Activated naive CD8-positive, alpha-beta T cell treated with anti-CD3 and anti-CD28 coated beads, Interleukin-2, amount 10 ng/mL, durations not matched to agents 7 days and 5 days (primary cell): ENCODE results near the gene ZNF782. TPM values are rescaled to one million over a fixed set of nuclear protein-coding genes. Genes with fewer than 3 reads are reported as not detected.
A peak's percentile ranks its signal among the peaks of the same experiment; 100 is the strongest.
"Not testable (repeated sequence)": the region's sequence is repeated elsewhere in the genome, so short reads cannot be mapped to it uniquely, and the experiment has no call there.

ENCODE experiments used
- ATAC-seq: fragments of 150-1000 bp; cut with Tn5 transposase; one replicate; pipeline ENCODE4 v1.10.0; 2021; ENCODE audit warnings: low read depth, moderate library complexity
- POLR2A ChIA-PET: fragments of 350-600 bp; sonication (Branson Sonifier 250); formaldehyde crosslinking; loops from one replicate; lab custom pipeline; 2021; ENCODE audit warnings: antibody characterized with exemption; lab: Charles Lee
- DNase-seq: peaks from one replicate; pipeline ENCODE4 v3.0.0; 2021
- H3K27ac Mint-ChIP-seq: one replicate; pipeline ENCODE4 v1.8.0; 2022; ENCODE audit warnings: mild to moderate bottlenecking, mixed read lengths
- H3K27me3 Mint-ChIP-seq: one replicate; pipeline ENCODE4 v1.8.0; 2022; ENCODE audit warnings: mild to moderate bottlenecking, moderate library complexity, mixed read lengths
- H3K36me3 Mint-ChIP-seq: one replicate; pipeline ENCODE4 v1.8.0; 2021; ENCODE audit warnings: mild to moderate bottlenecking, mixed read lengths
- H3K4me1 Mint-ChIP-seq: one replicate; pipeline ENCODE4 v1.8.0; 2021; ENCODE audit warnings: mixed read lengths
- H3K4me3 Mint-ChIP-seq: one replicate; pipeline ENCODE4 v1.8.0; 2022; ENCODE audit warnings: mild to moderate bottlenecking, moderate library complexity, mixed read lengths
- H3K9me3 Mint-ChIP-seq: one replicate; pipeline ENCODE4 v1.8.0; 2021; ENCODE audit warnings: mixed read lengths
- total RNA-seq, 2 experiments: library from RNA; stranded (reverse); gene quantifications; one replicate each; pipeline ENCODE4 v1.2.3, GENCODE V29; 2021

The ZNF782 gene
- total RNA-seq, 2 experiments from 2014 or later: 5.4 to 6.2 TPM

DNA sequence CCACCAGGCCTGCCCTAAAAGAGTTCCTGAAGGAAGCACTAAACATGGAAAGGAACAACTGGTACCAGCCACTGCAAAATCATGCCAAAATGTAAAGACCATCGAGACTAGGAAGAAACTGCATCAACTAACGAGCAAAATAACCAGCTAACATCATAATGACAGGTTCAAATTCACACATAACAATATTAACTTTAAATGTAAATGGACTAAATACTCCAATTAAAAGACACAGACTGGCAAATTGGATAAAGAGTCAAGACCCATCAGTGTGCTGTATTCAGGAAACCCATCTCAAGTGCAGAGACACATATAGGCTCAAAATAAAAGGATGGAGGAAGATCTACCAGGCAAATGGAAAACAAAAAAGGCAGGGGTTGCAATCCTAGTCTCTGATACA, 55.4 kb downstream of the ZNF782 start:
- POLR2A ChIA-PET, H3K27me3 Mint-ChIP-seq, H3K4me3 Mint-ChIP-seq, H3K4me1 Mint-ChIP-seq, ATAC-seq, H3K27ac Mint-ChIP-seq, DNase-seq: not testable (repeated sequence)
- H3K9me3 Mint-ChIP-seq: peaks cover 13% of the 10 kb centered on the region
- peaks cover 34% of the 10 kb centered on the region for H3K36me3 Mint-ChIP-seq

GRCh38 chr9:96784021-96784420, 70.3 kb downstream of the ZNF782 start:
- DNase-seq (no peak), ATAC-seq (no peak)
- Mint-ChIP-seq H3K4me3 (no peak overlapping the region), H3K36me3 (peaks cover 26% of the 10 kb centered on the region), H3K27ac (no peak overlapping the region), H3K27me3 (no peaks in the 10 kb centered on the region), H3K4me1 (peaks cover 10% of the 10 kb centered on the region), H3K9me3 (peaks cover 27% of the 10 kb centered on the region)
- POLR2A ChIA-PET: no interaction called here

GRCh38 chr9:96782235-96782634, 72.1 kb downstream of the ZNF782 start:
- Mint-ChIP-seq H3K9me3 (peaks cover 20% of the 10 kb centered on the region), H3K4me3 (no peak overlapping the region), H3K27ac (no peak overlapping the region), H3K27me3 (no peaks in the 10 kb centered on the region), H3K36me3 (peaks cover 18% of the 10 kb centered on the region), H3K4me1 (peaks cover 14% of the 10 kb centered on the region)
- ATAC-seq (no peak), DNase-seq (no peak)
- POLR2A ChIA-PET: no interaction called here

DNA sequence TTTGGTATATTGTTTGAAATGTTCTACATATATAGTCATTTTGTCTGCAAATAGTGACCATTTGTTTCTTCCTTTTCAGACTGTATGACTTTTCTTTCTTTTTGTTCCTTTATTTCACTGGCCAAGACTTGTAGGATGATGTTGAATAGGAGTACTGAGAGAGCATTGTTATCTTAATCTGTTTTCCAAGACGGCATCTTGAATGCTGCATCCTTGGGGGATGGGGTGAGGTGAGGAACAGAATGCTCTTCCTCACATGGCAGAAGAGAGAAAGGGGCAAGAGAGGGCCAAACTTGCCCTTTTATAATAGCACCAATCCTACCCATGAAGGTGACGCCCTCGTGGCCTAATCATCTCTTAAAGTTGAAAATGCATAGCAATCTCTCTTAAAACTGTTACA, 72.8 kb downstream of the ZNF782 start:
- Mint-ChIP-seq H3K27ac (no peak overlapping the region), H3K4me3 (no peak overlapping the region), H3K36me3 (peaks cover 18% of the 10 kb centered on the region), H3K27me3 (no peaks in the 10 kb centered on the region), H3K9me3 (peaks cover 17% of the 10 kb centered on the region), H3K4me1 (peaks cover 19% of the 10 kb centered on the region)
- ATAC-seq (no peak), DNase-seq (no peak)
- POLR2A ChIA-PET: no interaction called here

DNA sequence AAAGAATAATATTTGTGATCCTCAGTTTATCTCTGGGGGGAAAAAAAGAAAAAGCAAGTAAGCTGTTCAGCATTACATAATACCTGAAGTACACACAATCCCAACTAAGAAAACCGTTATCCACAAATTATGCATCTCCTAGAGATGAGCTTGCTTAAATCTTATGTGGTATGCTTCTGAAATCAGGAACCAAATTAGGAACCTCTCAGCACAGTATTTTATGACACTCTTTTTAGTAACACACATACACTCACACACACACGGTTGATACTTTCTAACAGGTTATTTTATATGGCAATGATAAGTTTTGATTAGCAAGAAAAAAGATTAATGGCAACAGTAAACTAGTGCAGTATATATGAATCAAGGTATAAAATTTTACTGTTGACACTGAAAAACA, 75.2 kb downstream of the ZNF782 start:
- POLR2A ChIA-PET: no interaction called here
- H3K4me1 Mint-ChIP-seq: peaks cover 19% of the 10 kb centered on the region
- ATAC-seq (no peak), DNase-seq (no peak)
- H3K4me3 Mint-ChIP-seq: no peak overlapping the region
- no peaks in the 10 kb centered on the region for H3K27me3 Mint-ChIP-seq
- H3K9me3 Mint-ChIP-seq: peaks cover 16% of the 10 kb centered on the region
- no peak overlapping the region for H3K27ac Mint-ChIP-seq
- peaks cover 31% of the 10 kb centered on the region for H3K36me3 Mint-ChIP-seq

DNA sequence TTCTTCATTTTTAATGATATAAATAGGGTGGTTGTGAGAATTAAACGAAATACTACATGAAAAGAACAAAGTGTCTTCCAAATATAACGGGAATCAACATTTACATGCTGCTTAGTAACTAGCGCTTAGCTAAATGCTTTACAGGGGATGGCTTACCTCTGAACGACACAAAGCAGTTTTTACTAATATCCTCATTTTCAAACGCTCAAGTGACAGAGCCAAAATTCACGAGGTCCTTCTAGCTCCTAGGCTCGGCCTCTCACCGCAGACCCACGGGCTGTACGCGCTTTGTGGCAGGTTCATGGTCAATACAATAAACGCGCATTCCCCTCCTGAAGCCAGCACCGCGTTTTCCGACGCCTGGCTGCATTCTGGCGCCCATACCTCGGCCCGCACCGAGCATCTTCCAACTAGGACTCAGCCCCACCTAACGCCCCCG, 76.9 kb downstream of the ZNF782 start:
- H3K4me3 Mint-ChIP-seq: peak overlapping the region; percentile 98
- no peak for ATAC-seq
- H3K9me3 Mint-ChIP-seq: peaks cover 9% of the 10 kb centered on the region
- H3K27ac Mint-ChIP-seq: peak overlapping the region; percentile 97
- peaks cover 35% of the 10 kb centered on the region for H3K36me3 Mint-ChIP-seq
- peaks cover 16% of the 10 kb centered on the region for H3K4me1 Mint-ChIP-seq
- no peak for DNase-seq
- H3K27me3 Mint-ChIP-seq: no peaks in the 10 kb centered on the region
- POLR2A ChIA-PET: interaction anchor here (0.5 to 1.5 kb wide), 2 partner anchors 62 to 77 kb away, joined by 4 to 5 read pairs; partner anchors contain the start of gene ZNF782

- Mint-ChIP-seq H3K4me1 (no peaks in the 10 kb centered on the region), H3K9me3 (peaks cover 24% of the 10 kb centered on the region), H3K4me3 (no peak overlapping the region), H3K36me3 (peaks cover 80% of the 10 kb centered on the region), H3K27me3 (no peaks in the 10 kb centered on the region), H3K27ac (no peak overlapping the region)
- DNase-seq: no peak
- POLR2A ChIA-PET: no interaction called here
- no peak for ATAC-seq
Observed at GRCh38 chr9:96771124-96771523, 83.2 kb downstream of the ZNF782 start.

DNA sequence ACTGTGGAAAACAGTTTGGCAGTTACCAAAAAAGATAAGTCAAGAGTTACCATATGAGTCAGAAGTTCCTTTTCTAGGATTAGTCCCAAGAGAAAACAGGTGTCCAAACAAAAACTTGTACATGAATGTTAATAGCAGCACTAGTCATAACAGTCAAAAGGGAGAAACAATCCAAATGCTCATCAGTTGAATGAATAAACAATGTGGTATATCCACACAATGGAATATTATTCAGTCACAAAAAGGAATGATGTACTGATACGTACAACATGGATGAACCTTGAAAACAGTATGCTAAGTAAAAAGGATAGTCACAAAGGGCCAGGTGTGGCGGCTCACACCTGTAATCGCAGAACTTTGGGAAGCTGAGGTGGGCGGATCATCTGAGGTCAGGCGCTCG, 84.3 kb downstream of the ZNF782 start:
- Mint-ChIP-seq H3K27ac (no peak overlapping the region), H3K36me3 (peaks cover 87% of the 10 kb centered on the region), H3K9me3 (peaks cover 27% of the 10 kb centered on the region), H3K4me3 (no peak overlapping the region), H3K27me3 (no peaks in the 10 kb centered on the region), H3K4me1 (no peaks in the 10 kb centered on the region)
- DNase-seq (no peak), ATAC-seq (no peak)
- POLR2A ChIA-PET: no interaction called here

Other genes with a start within 250 kb of the ZNF782 start
- 1 to 10 TPM; 4.9 to 6.4 TPM for gene CDC14B, start 234.7 kb downstream of the ZNF782 start, total RNA-seq
- 1 to 10 TPM; 5.3 to 6.2 TPM for gene PRXL2C, start 199.2 kb downstream of the ZNF782 start, total RNA-seq
- 10 to 100 TPM; 18.3 to 19.1 TPM for gene ZNF510, start 76.4 kb downstream of the ZNF782 start, total RNA-seq
- gene NUTM2G, start 74.3 kb upstream of the ZNF782 start, total RNA-seq: not detected
- gene CTSV, start 184.6 kb upstream of the ZNF782 start, total RNA-seq: under 1 TPM; 0.33 to 0.45 TPM